22Rv1 (cell line): ENCODE measurements around the gene TARP.

Experiments
- H3K27ac ChIP-seq: fragments of 450-650 bp; 2 replicates; pipeline ENCODE4 v1.5.1; 2017
- ZFX ChIP-seq: fragments of 450-650 bp; IDR thresholded peaks from 2 replicates; pipeline ENCODE4 v1.6.1; 2017; ENCODE audit warnings: antibody characterized with exemption, borderline replicate concordance
- TF ChIP-seq, protein P1 (sequence below): fragments of 450-650 bp; IDR thresholded peaks from 2 replicates; pipeline ENCODE4 v1.5.1; 2017; ENCODE audit warnings: mild to moderate bottlenecking

TARP gene

GRCh38 chr7:38318803-38319416, 45.5 kb upstream of the TARP start:
- TF ChIP-seq ZFX: no peak
- TF ChIP-seq, protein P1, sequence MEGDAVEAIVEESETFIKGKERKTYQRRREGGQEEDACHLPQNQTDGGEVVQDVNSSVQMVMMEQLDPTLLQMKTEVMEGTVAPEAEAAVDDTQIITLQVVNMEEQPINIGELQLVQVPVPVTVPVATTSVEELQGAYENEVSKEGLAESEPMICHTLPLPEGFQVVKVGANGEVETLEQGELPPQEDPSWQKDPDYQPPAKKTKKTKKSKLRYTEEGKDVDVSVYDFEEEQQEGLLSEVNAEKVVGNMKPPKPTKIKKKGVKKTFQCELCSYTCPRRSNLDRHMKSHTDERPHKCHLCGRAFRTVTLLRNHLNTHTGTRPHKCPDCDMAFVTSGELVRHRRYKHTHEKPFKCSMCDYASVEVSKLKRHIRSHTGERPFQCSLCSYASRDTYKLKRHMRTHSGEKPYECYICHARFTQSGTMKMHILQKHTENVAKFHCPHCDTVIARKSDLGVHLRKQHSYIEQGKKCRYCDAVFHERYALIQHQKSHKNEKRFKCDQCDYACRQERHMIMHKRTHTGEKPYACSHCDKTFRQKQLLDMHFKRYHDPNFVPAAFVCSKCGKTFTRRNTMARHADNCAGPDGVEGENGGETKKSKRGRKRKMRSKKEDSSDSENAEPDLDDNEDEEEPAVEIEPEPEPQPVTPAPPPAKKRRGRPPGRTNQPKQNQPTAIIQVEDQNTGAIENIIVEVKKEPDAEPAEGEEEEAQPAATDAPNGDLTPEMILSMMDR: peak; percentile 91
- H3K27ac ChIP-seq: peak overlapping the region; percentile 81

DNA sequence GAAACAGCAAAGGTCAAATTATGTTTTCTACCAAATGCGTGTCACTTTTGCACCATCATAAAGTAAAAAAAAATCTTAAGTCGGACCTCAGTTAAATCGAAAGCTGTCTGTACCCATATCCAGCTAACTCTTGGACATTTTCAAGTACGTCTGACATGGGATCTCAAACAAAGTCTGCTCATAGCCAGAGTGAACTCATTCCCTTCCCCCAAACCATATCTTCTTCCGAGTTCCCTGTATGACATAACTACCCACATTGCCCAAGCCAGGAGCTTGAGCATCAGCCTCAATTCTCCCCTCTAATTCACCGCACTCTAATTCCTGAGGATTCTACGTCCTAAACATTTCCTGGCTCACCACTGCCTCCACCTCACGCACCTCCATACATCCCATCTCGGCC, 44.8 kb upstream of the TARP start:
- TF ChIP-seq, protein P1: no peak
- TF ChIP-seq ZFX: no peak
- peak overlapping the region; percentile 81 for H3K27ac ChIP-seq

DNA sequence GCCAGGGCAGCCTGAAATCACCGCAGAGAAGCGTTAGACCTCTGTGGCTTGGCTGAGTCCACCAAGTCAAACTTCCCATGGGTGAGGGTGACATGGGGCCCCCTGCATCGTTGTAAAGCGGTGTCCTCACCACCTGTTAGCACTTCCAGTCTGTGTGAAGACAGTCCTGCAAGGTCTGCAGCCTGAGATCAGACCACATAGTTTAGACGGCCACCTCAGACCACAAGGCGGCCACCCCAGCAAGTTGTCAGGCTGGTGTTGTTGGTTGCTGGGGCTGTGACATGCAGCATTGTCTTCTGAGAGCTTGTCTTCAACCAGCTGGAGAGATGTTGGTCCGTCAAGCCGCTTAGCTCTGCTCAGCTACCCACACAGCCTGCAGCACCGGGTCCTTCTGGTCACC, 44.1 kb upstream of the TARP start:
- H3K27ac ChIP-seq: peak overlapping the region; percentile 81
- no peak for TF ChIP-seq ZFX
- TF ChIP-seq, protein P1: no peak; the same call in 1 of the 2 replicates

DNA sequence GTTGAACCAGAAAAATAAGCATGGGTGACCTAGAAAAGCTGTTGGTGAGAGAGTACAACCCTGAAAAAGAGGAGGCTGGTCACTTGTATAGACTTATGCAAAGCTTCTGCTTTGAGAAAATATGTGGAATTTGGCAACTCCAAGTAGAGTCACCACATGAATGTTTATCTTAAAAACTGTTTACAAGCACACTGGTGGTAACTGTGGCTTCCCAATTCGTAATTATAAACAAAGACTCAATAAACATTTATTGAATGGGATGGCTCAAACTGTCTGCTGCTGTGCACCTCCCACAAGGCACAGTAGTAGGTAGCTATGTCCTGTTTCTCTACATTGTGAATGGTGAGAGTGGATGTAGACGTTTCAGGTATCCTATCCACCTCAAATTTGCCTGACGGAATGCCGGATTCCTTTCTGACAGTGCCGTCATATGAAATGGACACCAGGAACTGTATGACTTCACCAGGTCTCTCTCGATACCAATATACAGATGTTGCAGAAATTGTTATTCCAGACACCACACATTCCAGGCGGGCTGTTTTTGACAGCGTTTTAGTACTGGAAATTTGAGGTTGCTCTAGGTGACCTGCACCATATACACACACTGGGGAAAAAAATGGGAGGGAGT, 43.4 kb upstream of the TARP start:
- TF ChIP-seq, protein P1: no peak
- no peak for TF ChIP-seq ZFX
- H3K27ac ChIP-seq: peak overlapping the region; percentile 81

- peak overlapping the region; percentile 81 for H3K27ac ChIP-seq
- TF ChIP-seq ZFX: no peak
- TF ChIP-seq, protein P1: no peak
These were observed 42.0 kb upstream of the TARP start for GRCh38 chr7:38315410-38315809.

DNA sequence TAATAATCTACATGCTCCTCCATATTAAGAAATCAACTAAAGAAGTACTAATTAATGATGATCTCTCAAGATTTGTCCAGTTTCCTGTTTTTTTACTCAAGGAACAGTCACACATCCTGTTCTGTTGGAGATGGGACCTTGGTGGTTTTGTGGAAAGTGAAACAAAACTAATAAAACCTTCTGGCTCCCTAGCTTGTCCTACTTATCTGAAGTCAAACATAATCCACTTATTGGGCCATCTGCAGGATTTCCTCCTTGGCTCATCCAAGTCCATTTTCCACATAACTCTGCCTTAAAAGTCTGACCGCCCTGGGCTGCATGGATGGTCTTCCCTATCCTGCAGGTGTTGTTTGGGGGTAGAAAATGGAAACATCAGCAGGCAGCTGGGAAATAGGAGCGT, 39.4 kb upstream of the TARP start:
- H3K27ac ChIP-seq: peak overlapping the region; percentile 81
- TF ChIP-seq ZFX: no peak
- TF ChIP-seq, protein P1: no peak

GRCh38 chr7:38311329-38311937, 38.0 kb upstream of the TARP start:
- TF ChIP-seq, protein P1: no peak
- TF ChIP-seq ZFX: no peak

More at GRCh38 chr7:38311329-38311937, 38.0 kb upstream of the TARP start:
- H3K27ac ChIP-seq: peak overlapping the region; percentile 81
